T-cell (primary cell): ENCODE measurements around the gene PPP1R9A. TPM values are rescaled to one million over a fixed set of nuclear protein-coding genes. Genes with fewer than 3 reads are reported as not detected.

Experiments used
- ATAC-seq, 4 experiments: fragments of 200-7000 bp in 3 of 4; fragments of 150-1000 bp in 1 of 4; cut with Tn5 transposase; replicated peaks in 1 of 4; 1 replicate in 3 of 4; 2 replicates in 1 of 4; pipeline ENCODE4 v1.10.0; 2021; ENCODE audit warnings: moderate library complexity in 3 of 4, mild to moderate bottlenecking in 2 of 4, moderate number of reproducible peaks in 1 of 4
- CTCF ChIA-PET, 2 donors: fragments of 300-600 bp; sonication (Branson Sonifier 250); formaldehyde crosslinking; loops; one replicate each; lab custom pipeline; 2022; ENCODE audit warnings: antibody characterized with exemption in 2 of 2; lab: Charles Lee
- POLR2A ChIA-PET, 2 donors: fragments of 300-600 bp; sonication (Branson Sonifier 250); formaldehyde crosslinking; loops; one replicate each; lab custom pipeline; 2022; ENCODE audit warnings: antibody characterized with exemption in 2 of 2; lab: Charles Lee
- DNase-seq, 35 experiments: peaks; one replicate each; pipeline versions ENCODE4 v3.0.0 to v3.0.0-alpha.2; 2013 to 2023
- H3K27ac ChIP-seq: one replicate; pipeline ENCODE4 v1.5.1; 2013; ENCODE audit warnings: low read length
- H3K27me3 ChIP-seq, 2 experiments: replicated peaks in 1 of 2; 1 replicate in 1 of 2; 2 replicates in 1 of 2; pipeline versions ENCODE4 v1.6.1 to v1.7.0; 2013; ENCODE audit warnings: low read length in 1 of 2, mixed read lengths in 1 of 2; ENCODE audit not compliant: control insufficient read depth in 2 of 2, insufficient read depth in 2 of 2; ENCODE audit errors: extremely low read depth in 1 of 2
- H3K36me3 ChIP-seq, 2 donors: 1 replicate in 1 of 2; 2 replicates in 1 of 2; pipeline versions ENCODE4 v1.6.1 to v1.7.0; 2013; ENCODE audit warnings: low read length in 1 of 2; ENCODE audit not compliant: control insufficient read depth in 2 of 2, insufficient read depth in 1 of 2; ENCODE audit errors: extremely low read depth in 1 of 2
- H3K4me1 ChIP-seq, 2 experiments: 1 replicate in 1 of 2; 2 replicates in 1 of 2; pipeline versions ENCODE4 v1.6.1 to v1.7.0; 2013; ENCODE audit warnings: low read length in 2 of 2, mixed read lengths in 1 of 2; ENCODE audit not compliant: insufficient read depth in 2 of 2, control insufficient read depth in 1 of 2; ENCODE audit errors: extremely low read depth in 1 of 2
- H3K4me3 ChIP-seq, 2 donors: 1 replicate in 1 of 2; 2 replicates in 1 of 2; pipeline versions ENCODE4 v1.5.1 to v1.7.0; 2013; ENCODE audit warnings: mild to moderate bottlenecking in 2 of 2, low read length in 1 of 2, moderate library complexity in 1 of 2; ENCODE audit not compliant: control insufficient read depth in 1 of 2; ENCODE audit errors: extremely low read depth in 1 of 2
- H3K9me3 ChIP-seq: 2 replicates; pipeline ENCODE4 v1.7.0; 2013
- H3K27ac Mint-ChIP-seq, 2 donors: one replicate each; pipeline ENCODE4 v1.8.0; 2020 to 2021; ENCODE audit warnings: mild to moderate bottlenecking in 2 of 2, mixed read lengths in 2 of 2
- H3K27me3 Mint-ChIP-seq, 2 donors: one replicate each; pipeline ENCODE4 v1.8.0; 2021 to 2022; ENCODE audit warnings: mixed read lengths in 2 of 2
- H3K36me3 Mint-ChIP-seq: one replicate; pipeline ENCODE4 v1.8.0; 2021; ENCODE audit warnings: mixed read lengths
- H3K4me1 Mint-ChIP-seq, 3 donors: one replicate each; pipeline ENCODE4 v1.8.0; 2020 to 2022; ENCODE audit warnings: mixed read lengths in 3 of 3, mild to moderate bottlenecking in 1 of 3
- H3K4me3 Mint-ChIP-seq, 3 donors: one replicate each; pipeline ENCODE4 v1.8.0; 2020 to 2022; ENCODE audit warnings: mild to moderate bottlenecking in 3 of 3, mixed read lengths in 3 of 3, moderate library complexity in 3 of 3
- H3K9me3 Mint-ChIP-seq, 3 donors: one replicate each; pipeline ENCODE4 v1.8.0; 2020 to 2022; ENCODE audit warnings: mixed read lengths in 3 of 3
- WGBS: methylation state at CpG from one replicate; pipeline ENCODE4 v1.1.5; 2013; ENCODE audit warnings: missing lambda C conversion rate; ENCODE audit not compliant: insufficient coverage; 5-methylcytosine and 5-hydroxymethylcytosine counted together
- total RNA-seq, 35 experiments: library from RNA in 6 of 35; stranded (reverse) in 6 of 35; fragments of 120-200 nt in 1 of 35; gene quantifications; one replicate each; pipeline versions ENCODE4 v1.2.1 to v1.2.4 and lab custom pipeline; 2013 to 2026

PPP1R9A gene
- total RNA-seq, 5 donors from 2014 or later (not counting 1 experiment from before 2014, with no cell fraction given) = 0.10 to 0.23 (median 0.13) TPM; not detected in 2

DNA sequence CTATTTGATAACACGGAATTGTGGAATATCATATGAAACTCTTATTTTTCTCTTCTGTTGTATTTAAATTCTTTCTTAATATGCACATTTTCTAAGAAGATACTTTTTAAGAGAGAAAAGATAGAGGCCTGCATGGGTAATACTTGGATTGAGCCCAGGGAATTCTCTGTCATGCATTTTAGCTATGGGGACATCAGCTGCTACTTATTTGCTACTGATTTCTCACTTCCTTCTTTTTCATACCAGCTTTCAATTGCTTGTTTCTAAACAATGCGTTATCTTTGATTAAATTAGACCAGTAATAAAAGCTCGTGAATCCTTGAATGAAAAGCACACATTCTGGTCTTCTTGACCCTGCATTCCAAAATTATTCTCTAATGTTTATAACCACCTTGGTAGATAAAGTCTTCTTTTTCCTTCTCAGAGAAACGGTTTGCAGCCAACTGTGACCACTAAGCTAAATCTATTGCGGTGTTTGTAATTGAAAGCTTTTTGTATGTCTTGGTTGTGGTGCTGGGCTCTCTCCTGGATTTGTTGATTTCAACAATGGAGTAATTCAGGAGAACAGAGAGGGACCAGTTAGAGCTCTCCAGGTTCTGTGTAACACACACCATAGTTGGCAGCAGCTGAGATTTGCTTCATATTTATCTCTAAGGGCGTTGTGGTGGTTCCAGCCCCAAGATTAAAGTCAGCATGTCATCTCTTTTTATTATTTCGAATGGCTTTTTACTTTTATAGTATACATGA, 139.3 kb downstream of the PPP1R9A start:
- H3K27ac Mint-ChIP-seq = no peak overlapping the region
- no peak for DNase-seq
- CTCF ChIA-PET = no interaction called here
- Histone ChIP-seq H3K27me3 (no peaks in the 10 kb centered on the region), H3K27ac (no peak overlapping the region), H3K4me1 (no peaks in the 10 kb centered on the region), H3K4me3 (no peak overlapping the region), H3K36me3 (no peaks in the 10 kb centered on the region), H3K9me3 (no peaks in the 10 kb centered on the region)
- no peaks in the 10 kb centered on the region for H3K27me3 Mint-ChIP-seq
- H3K9me3 Mint-ChIP-seq = no peaks in the 10 kb centered on the region
- H3K4me3 Mint-ChIP-seq = no peak overlapping the region
- no peaks in the 10 kb centered on the region for H3K36me3 Mint-ChIP-seq
- no peaks in the 10 kb centered on the region for H3K4me1 Mint-ChIP-seq
- 100% methylated on average over 1 of the region's 7 CpGs for WGBS
- POLR2A ChIA-PET = no interaction called here
- no peak for ATAC-seq

DNA sequence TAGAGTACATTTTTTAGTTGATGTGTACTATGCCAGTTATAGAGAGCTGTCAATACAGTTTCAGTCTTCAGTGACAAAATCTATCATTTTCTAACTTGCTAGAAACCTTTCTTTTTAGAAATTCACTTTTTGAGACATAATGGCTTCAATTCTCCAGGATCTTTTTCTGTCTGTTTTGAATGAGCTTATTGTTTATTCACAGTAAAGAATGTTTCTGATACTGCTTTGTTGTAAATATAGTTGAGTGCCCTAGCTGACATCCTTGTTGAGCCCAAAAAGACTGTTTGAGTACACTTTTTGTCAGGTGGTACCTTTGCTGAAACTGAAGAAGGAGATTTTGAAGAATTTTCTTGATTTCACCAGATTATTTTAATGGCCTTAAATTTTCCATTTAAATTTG, 139.9 kb downstream of the PPP1R9A start:
- H3K27me3 Mint-ChIP-seq = no peaks in the 10 kb centered on the region
- Histone ChIP-seq H3K27ac (no peak overlapping the region), H3K27me3 (no peaks in the 10 kb centered on the region), H3K9me3 (no peaks in the 10 kb centered on the region), H3K4me3 (no peak overlapping the region), H3K4me1 (no peaks in the 10 kb centered on the region), H3K36me3 (no peaks in the 10 kb centered on the region)
- H3K36me3 Mint-ChIP-seq = no peaks in the 10 kb centered on the region
- CTCF ChIA-PET = no interaction called here
- no peak overlapping the region for H3K27ac Mint-ChIP-seq
- H3K4me3 Mint-ChIP-seq = no peak overlapping the region
- DNase-seq (no peak), ATAC-seq (no peak)
- H3K9me3 Mint-ChIP-seq = no peaks in the 10 kb centered on the region
- POLR2A ChIA-PET = no interaction called here
- no peaks in the 10 kb centered on the region for H3K4me1 Mint-ChIP-seq

DNA sequence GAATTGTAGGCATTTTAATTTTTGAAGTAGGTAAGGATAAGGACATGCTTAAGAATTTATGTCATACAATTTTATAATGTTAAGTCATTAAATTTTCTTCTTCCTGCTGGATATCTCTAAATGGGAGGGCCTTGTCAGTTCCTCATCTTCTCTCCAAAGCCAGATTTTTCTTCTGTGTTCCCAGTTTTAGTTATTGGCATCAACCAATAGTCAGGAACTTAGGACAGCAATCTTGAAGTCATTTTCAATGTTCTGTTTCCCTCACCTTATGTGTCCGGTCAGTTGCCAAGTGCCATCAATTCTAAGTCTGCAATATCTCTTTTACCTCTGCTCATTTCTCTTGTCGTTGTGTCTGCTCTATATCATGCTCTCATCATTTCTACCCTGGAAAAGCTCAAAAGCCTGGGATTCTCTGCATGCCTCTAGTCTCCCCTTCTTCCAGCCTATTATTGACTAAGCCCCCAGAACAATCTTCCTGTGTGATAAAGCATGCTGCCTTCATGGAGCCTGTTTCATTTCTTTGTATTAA, 145.2 kb downstream of the PPP1R9A start:
- Histone ChIP-seq H3K4me1 (no peaks in the 10 kb centered on the region), H3K27ac (no peak overlapping the region), H3K4me3 (no peak overlapping the region), H3K36me3 (no peaks in the 10 kb centered on the region), H3K27me3 (no peaks in the 10 kb centered on the region), H3K9me3 (no peaks in the 10 kb centered on the region)
- ChIA-PET CTCF (no interaction called here), POLR2A (no interaction called here)
- DNase-seq (no peak), ATAC-seq (no peak)
- Mint-ChIP-seq H3K27ac (no peak overlapping the region), H3K9me3 (peaks cover 0 to 4% (median 0%) of the 10 kb centered on the region in 3 donors), H3K4me3 (no peak overlapping the region), H3K27me3 (no peaks in the 10 kb centered on the region), H3K36me3 (no peaks in the 10 kb centered on the region), H3K4me1 (no peaks in the 10 kb centered on the region)
- 91% methylated on average over 1 of the region's 2 CpGs for WGBS

DNA sequence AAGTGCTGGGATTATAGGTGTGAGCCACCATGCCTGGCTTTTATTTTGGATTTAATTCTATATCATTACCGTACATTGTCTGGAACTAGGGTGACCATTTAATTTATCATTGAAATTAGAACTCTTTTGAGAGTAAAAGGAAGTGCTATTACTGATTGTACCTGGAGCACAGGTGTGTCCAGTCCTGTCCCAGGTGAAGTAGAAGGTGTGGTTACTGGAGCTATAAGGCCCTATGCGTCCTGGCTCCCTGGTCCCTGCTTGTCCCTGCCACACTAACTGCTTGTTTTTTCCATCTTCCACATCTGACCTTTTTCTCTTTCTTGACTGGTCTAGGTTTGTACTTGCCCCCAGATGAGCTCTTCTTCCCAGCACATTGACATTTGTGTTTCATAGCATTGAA, 147.0 kb downstream of the PPP1R9A start:
- H3K4me3 ChIP-seq = no peak overlapping the region
- CTCF ChIA-PET = no interaction called here
- no CpG with 5 or more reads among the region's 2 CpGs for WGBS
- peaks cover 0 to 4% (median 0%) of the 10 kb centered on the region in 3 donors for H3K9me3 Mint-ChIP-seq
- H3K4me3 Mint-ChIP-seq = no peak overlapping the region
- no peaks in the 10 kb centered on the region for H3K4me1 ChIP-seq
- H3K36me3 ChIP-seq = no peaks in the 10 kb centered on the region
- no peak overlapping the region for H3K27ac Mint-ChIP-seq
- no peaks in the 10 kb centered on the region for H3K9me3 ChIP-seq
- H3K27me3 Mint-ChIP-seq = no peaks in the 10 kb centered on the region
- no peaks in the 10 kb centered on the region for H3K4me1 Mint-ChIP-seq
- H3K27ac ChIP-seq = no peak overlapping the region
- H3K27me3 ChIP-seq = no peaks in the 10 kb centered on the region
- DNase-seq (no peak), ATAC-seq (no peak)
- no peaks in the 10 kb centered on the region for H3K36me3 Mint-ChIP-seq
- POLR2A ChIA-PET = no interaction called here

DNA sequence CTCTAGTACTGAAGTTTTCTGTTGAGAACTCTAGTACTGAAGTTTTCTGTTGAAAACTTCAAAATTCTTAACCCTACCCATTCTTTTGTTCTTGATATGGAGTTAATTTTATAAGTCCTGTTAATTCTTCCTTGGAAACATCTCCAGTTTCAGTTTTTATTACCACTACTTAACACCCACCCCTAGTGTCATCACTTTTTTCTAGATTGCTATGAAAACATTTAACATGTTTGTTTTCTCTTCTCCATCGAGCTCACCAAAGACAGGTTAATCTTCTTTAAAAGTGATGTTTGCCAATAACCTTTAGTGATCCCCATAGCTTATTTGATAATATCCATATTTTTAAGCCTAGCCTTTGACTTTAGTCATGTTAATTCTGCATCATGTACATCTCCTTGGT, 147.9 kb downstream of the PPP1R9A start:
- CTCF ChIA-PET = no interaction called here
- ATAC-seq (no peak), DNase-seq (no peak)
- no peaks in the 10 kb centered on the region for H3K4me1 Mint-ChIP-seq
- Histone ChIP-seq H3K27me3 (no peaks in the 10 kb centered on the region), H3K4me1 (no peaks in the 10 kb centered on the region), H3K36me3 (no peaks in the 10 kb centered on the region), H3K27ac (no peak overlapping the region), H3K4me3 (no peak overlapping the region), H3K9me3 (no peaks in the 10 kb centered on the region)
- peaks cover 0 to 4% (median 0%) of the 10 kb centered on the region in 3 donors for H3K9me3 Mint-ChIP-seq
- H3K27ac Mint-ChIP-seq = no peak overlapping the region
- WGBS = no CpG with 5 or more reads among the region's 1 CpG
- no peaks in the 10 kb centered on the region for H3K36me3 Mint-ChIP-seq
- no peak overlapping the region for H3K4me3 Mint-ChIP-seq
- H3K27me3 Mint-ChIP-seq = no peaks in the 10 kb centered on the region
- POLR2A ChIA-PET = no interaction called here

DNA sequence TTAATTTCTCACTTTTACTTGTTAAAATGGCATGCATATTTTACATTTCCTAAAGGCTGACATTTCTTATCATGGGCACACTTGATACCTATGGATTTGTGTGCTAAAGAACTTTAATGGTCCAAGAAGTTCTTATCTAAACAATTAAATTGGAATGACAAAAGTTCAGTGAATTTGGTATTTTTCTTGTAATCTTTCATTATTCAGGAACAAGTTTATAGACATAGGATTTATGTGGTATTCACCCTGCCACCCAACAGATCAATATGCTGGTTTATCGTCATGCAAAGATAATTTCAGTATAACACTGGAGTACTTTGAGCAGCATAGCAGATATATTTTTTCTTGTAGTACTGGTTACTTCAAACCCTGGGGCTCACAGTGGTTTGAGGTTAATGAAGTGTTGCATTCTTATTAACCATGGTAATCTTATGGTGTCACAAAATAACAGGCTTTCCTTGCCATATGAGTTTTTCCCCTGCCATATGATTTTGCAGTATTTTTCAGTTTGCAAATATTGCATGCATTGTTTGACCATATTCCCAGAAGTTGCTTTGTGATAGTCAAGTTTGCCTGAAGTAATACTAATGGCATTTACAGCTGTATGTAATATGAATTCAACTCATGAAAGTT, 148.8 kb downstream of the PPP1R9A start:
- no peak overlapping the region for H3K4me3 ChIP-seq
- H3K36me3 ChIP-seq = no peaks in the 10 kb centered on the region
- Mint-ChIP-seq H3K36me3 (no peaks in the 10 kb centered on the region), H3K4me1 (no peaks in the 10 kb centered on the region), H3K9me3 (peaks cover 0 to 4% (median 0%) of the 10 kb centered on the region in 3 donors), H3K27ac (no peak overlapping the region), H3K27me3 (no peaks in the 10 kb centered on the region), H3K4me3 (no peak overlapping the region)
- no peaks in the 10 kb centered on the region for H3K27me3 ChIP-seq
- CTCF ChIA-PET = no interaction called here
- POLR2A ChIA-PET = no interaction called here
- H3K9me3 ChIP-seq = no peaks in the 10 kb centered on the region
- no peaks in the 10 kb centered on the region for H3K4me1 ChIP-seq
- ATAC-seq (no peak), DNase-seq (no peak)
- WGBS = no CpG with 5 or more reads among the region's 1 CpG
- no peak overlapping the region for H3K27ac ChIP-seq
